GM10847 (cell line): Measurements from ENCODE around the gene RGS3.

Experiments
- POLR2A ChIP-seq: IDR thresholded peaks from 2 replicates; pipeline ENCODE4 v1.6.1; 2011; ENCODE audit not compliant: insufficient read length; ENCODE audit errors: extremely low read depth

The RGS3 gene

GRCh38 chr9:113618836-113619490, 155.4 kb downstream of the RGS3 start:
- no peak for TF ChIP-seq POLR2A

- TF ChIP-seq POLR2A, result no peak
Measured at GRCh38 chr9:113619491-113620376, 156.2 kb downstream of the RGS3 start.

- no peak for TF ChIP-seq POLR2A
Measured at GRCh38 chr9:113620377-113621161, 157.0 kb downstream of the RGS3 start.

GRCh38 chr9:113621309-113621791, 157.8 kb downstream of the RGS3 start:
- no peak for TF ChIP-seq POLR2A

- TF ChIP-seq POLR2A, result no peak
Measured at GRCh38 chr9:113621980-113622379, 158.5 kb downstream of the RGS3 start.

- no peak for TF ChIP-seq POLR2A
Measured at GRCh38 chr9:113622600-113623400, 159.3 kb downstream of the RGS3 start.

DNA sequence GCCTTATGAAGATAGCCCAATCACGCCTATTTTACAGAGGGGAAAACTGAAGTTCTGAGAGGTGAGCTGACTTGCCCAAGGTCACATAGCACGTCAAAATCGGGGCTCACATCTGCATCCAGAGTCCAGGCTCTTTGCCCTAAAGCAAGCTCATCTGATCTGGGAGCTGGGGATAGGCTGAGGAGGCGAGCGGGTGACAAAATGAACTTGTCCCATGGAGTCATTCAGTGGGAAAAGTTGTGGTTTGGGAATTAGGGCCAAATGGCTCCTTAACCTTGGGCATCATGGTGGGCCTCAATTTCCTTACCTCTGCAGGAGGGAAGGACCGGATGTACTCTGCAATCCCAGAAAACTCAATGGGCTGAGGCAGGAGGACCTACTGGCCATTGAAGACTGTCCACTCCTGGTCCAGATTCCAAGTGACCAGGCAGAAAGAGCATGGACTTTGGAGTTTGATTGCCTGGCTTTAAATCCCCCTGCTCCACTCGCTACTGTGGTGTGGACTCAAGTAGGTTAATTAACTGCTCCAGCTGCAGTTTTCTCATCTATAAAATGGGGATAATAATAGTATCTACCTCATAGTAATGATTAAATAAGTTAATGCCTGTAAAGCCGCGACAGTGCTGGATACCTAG, 160.4 kb downstream of the RGS3 start:
- no peak for TF ChIP-seq POLR2A

- no peak for TF ChIP-seq POLR2A
Measured at GRCh38 chr9:113624721-113625120, 161.2 kb downstream of the RGS3 start.

- TF ChIP-seq POLR2A, result no peak
Measured at GRCh38 chr9:113625486-113625885, 162.0 kb downstream of the RGS3 start.

- no peak for TF ChIP-seq POLR2A
Measured at GRCh38 chr9:113626735-113627495, 163.4 kb downstream of the RGS3 start.

DNA sequence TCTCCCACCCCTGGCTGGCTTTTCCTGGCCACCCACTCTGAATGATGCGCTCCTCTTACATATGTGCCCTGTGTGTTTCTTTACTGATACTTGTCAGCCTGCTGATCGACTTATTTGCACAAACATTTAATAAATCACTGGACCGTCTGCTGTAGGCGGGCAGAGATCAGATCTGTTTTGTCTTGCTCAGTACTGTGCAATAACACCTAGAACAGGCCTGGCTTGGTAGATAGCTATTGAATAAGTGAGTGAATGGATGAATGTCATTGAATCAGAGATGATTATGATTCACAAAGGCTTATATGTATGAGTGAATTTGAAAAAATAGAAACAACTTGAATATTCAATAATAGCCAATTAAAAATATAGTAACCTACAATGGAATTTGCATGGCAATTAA, 165.1 kb downstream of the RGS3 start:
- no peak for TF ChIP-seq POLR2A

GRCh38 chr9:113630386-113631136, 167.0 kb downstream of the RGS3 start:
- no peak for TF ChIP-seq POLR2A
